GM21381 (cell line): ENCODE data around the gene SSX4B.
"Not testable (repeated sequence)": the region's sequence is repeated elsewhere in the genome, so short reads cannot be mapped to it uniquely, and the experiment has no call there.

ENCODE experiments used
- ATAC-seq: cut with Tn5 transposase; IDR thresholded peaks from one replicate; pipeline ENCODE4 v1.9.1; 2021; ENCODE audit warnings: mild to moderate bottlenecking, moderate library complexity; ENCODE audit not compliant: unreplicated experiment

SSX4B gene

GRCh38 chrX:48411860-48412259, at the start of gene SSX4B:
Gene SSX4B (minus strand): TSS chrX:48411960. CDS start chrX:48411372, 588 bp downstream.
- not testable (repeated sequence) for ATAC-seq

- ATAC-seq, result no peak
These were observed 48.8 kb upstream of the SSX4B start for GRCh38 chrX:48460606-48461005.

GRCh38 chrX:48460031-48460430, 48.3 kb upstream of the SSX4B start:
- no peak for ATAC-seq

- no peak for ATAC-seq
These were observed 47.7 kb upstream of the SSX4B start for GRCh38 chrX:48459483-48459882.

GRCh38 chrX:48458711-48459110, 47.0 kb upstream of the SSX4B start:
- no peak for ATAC-seq

- ATAC-seq, result no peak
These were observed 45.0 kb upstream of the SSX4B start for GRCh38 chrX:48456628-48457331.

GRCh38 chrX:48451708-48452107, 39.9 kb upstream of the SSX4B start:
- ATAC-seq, result no peak

- no peak for ATAC-seq
These were observed 38.3 kb upstream of the SSX4B start for GRCh38 chrX:48450076-48450475.

GRCh38 chrX:48447201-48447600, 35.4 kb upstream of the SSX4B start:
- ATAC-seq, result not testable (repeated sequence)

- ATAC-seq, result not testable (repeated sequence)
These were observed 22.0 kb upstream of the SSX4B start for GRCh38 chrX:48433713-48434112.

GRCh38 chrX:48430166-48430565, 18.4 kb upstream of the SSX4B start:
- ATAC-seq, result not testable (repeated sequence)

- ATAC-seq, result not testable (repeated sequence)
These were observed 17.8 kb upstream of the SSX4B start for GRCh38 chrX:48429606-48430005.

- ATAC-seq, result not testable (repeated sequence)
These were observed 15.4 kb upstream of the SSX4B start for GRCh38 chrX:48427027-48427716.

GRCh38 chrX:48397825-48398224, 13.9 kb downstream of the SSX4B start:
- not testable (repeated sequence) for ATAC-seq

GRCh38 chrX:48396931-48397330, 14.8 kb downstream of the SSX4B start:
- not testable (repeated sequence) for ATAC-seq

- ATAC-seq, result not testable (repeated sequence)
These were observed 28.5 kb downstream of the SSX4B start, which contains the start of gene SSX4 for GRCh38 chrX:48383239-48383638. Gene SSX4 (plus strand): TSS chrX:48383539. CDS start chrX:48384054, 515 bp downstream.

- ATAC-seq, result not testable (repeated sequence)
These were observed 41.4 kb downstream of the SSX4B start for GRCh38 chrX:48370408-48370807.

- ATAC-seq, result not testable (repeated sequence)
These were observed 43.9 kb downstream of the SSX4B start for GRCh38 chrX:48367717-48368408.

GRCh38 chrX:48359281-48359680, 52.5 kb downstream of the SSX4B start:
- not testable (repeated sequence) for ATAC-seq

- no peak for ATAC-seq
These were observed 54.1 kb downstream of the SSX4B start for GRCh38 chrX:48357681-48358080.

GRCh38 chrX:48356315-48357094, 55.3 kb downstream of the SSX4B start, which contains the start of gene SSX3:
Gene SSX3 (minus strand): TSS chrX:48356703. CDS start chrX:48355249, 1,454 bp downstream.
- ATAC-seq, result not testable (repeated sequence)
